Stimulated activated naive CD8-positive, alpha-beta T cell treated with anti-CD3 and anti-CD28 coated beads, Interleukin-15, Interleukin-2, amounts not matched to agents 100 U/mL and 50 U/mL, for 24 hours (primary cell): ENCODE measurements around the gene ZNF343.
"Not testable (repeated sequence)": the region's sequence is repeated elsewhere in the genome, so short reads cannot be mapped to it uniquely, and the experiment has no call there.

Source experiments
- ATAC-seq: fragments of 150-1000 bp; cut with Tn5 transposase; one replicate; pipeline ENCODE4 v1.10.0; 2021
- DNase-seq: peaks from one replicate; pipeline ENCODE4 v3.0.0; 2021

The ZNF343 gene

DNA sequence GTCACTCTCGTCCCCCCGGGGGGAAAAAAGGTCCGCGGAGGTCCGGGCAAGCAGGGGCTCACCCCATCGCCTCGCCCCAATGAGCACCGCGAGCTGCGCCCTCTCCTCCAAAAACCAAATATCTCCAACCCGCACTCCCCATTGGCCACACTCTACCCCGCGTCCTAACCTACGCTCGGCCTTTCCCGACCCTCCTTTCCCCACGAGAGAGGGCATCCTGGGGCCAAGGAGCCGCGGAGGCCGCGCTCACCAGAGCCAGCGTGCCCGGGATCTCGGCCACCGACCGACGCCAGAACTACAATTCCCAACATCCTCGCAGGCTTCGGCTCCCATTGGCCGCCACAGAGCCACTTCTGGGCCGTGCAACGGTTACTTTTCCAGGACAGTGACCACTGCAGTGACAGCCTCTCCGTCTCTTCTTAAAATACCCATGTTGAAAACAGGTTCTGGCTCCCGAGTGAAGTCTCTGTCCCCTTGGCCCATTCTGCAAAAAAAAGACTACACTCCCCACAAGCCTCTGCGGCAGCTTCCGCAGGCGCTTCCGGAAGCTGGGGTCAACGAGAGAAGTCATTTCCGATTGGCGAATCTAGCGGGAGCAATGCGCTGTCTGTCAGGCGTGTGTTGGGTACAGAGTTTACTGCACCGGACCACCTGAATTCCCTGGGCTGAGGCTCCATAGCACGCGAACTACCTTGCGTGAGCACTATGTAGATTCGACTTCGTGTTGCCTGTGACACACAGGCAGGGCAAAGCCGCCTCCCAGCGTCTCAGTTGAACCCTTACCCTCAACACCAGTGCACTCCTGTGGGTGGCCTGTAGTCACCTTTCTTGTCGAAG, at the start of gene ZNF343:
ZNF343 (minus strand) TSS at position 285 of the 837 bp plus-strand sequence. CDS start 15,020 bp downstream, outside the sequence.
- DNase-seq: peak; percentile 78
- ATAC-seq: peak; percentile 98

DNA sequence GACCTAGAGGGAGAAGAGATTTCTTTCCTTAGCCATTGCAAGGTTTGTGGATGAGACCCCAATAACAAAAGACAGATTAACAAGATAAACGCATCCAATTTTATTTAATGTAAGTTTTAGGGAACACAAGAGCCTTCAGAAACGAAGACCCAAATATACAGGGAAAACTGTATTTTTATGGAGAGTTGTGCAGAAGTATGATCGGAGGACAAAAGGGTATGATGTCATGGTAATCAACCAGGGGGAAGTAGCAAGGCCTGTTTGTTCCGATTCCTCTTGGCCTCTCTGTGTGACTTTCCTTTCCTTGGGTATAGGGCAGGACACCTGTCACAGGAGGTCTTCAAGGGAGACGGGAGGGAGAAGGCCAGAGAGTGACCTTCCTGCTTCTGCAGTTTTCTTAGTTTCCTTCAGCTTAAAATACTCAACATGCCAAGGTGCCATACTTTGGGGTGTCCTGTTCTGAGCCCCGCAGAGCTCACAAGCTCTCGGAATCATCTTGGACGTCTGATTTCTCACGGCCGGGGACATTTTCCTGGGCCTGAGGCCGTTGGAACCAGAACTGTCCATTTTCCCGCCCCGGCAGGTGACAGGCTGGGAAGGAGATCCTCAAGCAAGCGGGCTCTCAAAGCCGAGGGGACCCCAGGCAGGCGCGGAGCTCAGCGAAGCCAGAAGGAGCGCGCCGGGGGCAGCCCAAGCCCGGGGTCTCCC, 49.3 kb upstream of the ZNF343 start:
- DNase-seq (no peak), ATAC-seq (no peak)

GRCh38 chr20:2545594-2545993, 36.9 kb upstream of the ZNF343 start:
- no peak for DNase-seq
- no peak for ATAC-seq

DNA sequence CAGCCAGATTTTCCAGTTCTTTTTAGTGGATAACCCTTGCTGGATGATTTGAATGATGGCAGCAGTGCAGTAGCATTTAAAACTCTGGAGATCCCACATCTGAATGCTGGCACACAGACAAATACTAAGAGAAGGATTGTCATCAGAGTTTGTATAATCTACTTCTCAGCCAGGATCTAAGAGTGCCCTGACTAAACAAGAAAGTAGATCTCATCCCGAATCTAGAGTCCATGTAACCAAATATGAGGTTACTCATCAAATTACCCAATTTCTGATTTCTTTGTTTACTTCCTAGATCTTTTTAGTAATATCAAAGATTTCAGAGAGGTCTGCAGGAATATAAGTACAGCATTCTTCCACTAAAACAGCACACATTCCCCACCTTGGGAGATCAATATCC, 35.5 kb upstream of the ZNF343 start:
- DNase-seq: no peak
- ATAC-seq: no peak

DNA sequence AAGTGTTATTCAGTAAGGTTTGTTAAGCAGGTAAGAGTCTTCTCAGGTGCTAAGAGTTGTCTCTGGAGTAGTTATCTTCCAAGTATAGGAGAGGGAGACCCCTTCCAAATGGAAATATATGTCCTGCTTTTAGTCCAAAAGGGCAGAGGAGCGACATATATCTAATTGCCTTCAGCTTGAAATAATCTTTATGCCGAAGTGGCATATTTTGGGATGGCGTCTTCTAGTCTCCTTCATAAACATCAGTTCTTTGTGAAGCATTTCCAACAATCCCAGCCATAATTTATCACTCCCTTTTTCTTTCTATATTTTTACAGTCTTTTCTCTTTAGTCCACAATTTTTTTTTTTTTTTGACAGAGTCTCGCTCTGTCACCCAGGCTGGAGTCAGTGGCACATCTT, 33.6 kb upstream of the ZNF343 start:
- no peak for DNase-seq

GRCh38 chr20:2541940-2542339, 33.2 kb upstream of the ZNF343 start:
- no peak for DNase-seq
- no peak for ATAC-seq

More for the DNA sequence above, 33.6 kb upstream of the ZNF343 start:
- no peak for ATAC-seq

GRCh38 chr20:2538931-2539720, 30.4 kb upstream of the ZNF343 start:
- no peak for DNase-seq
- no peak for ATAC-seq

- ATAC-seq (no peak), DNase-seq (no peak)
Observed at GRCh38 chr20:2538356-2538755, 29.6 kb upstream of the ZNF343 start.

GRCh38 chr20:2537101-2537500, 28.4 kb upstream of the ZNF343 start:
- DNase-seq: no peak
- ATAC-seq: no peak

GRCh38 chr20:2536560-2536986, 27.9 kb upstream of the ZNF343 start, which contains the start of gene TMC2:
Gene TMC2, plus strand, starts transcription at chr20:2536573. Its CDS starts 49 bp downstream, at chr20:2536622.
- DNase-seq (no peak), ATAC-seq (no peak)

- no peak for ATAC-seq
Observed at GRCh38 chr20:2535711-2536559, 27.2 kb upstream of the ZNF343 start.

GRCh38 chr20:2533118-2533517, 24.4 kb upstream of the ZNF343 start:
- ATAC-seq: no peak
- DNase-seq: no peak

More at GRCh38 chr20:2535711-2536559, 27.2 kb upstream of the ZNF343 start:
- DNase-seq: no peak

DNA sequence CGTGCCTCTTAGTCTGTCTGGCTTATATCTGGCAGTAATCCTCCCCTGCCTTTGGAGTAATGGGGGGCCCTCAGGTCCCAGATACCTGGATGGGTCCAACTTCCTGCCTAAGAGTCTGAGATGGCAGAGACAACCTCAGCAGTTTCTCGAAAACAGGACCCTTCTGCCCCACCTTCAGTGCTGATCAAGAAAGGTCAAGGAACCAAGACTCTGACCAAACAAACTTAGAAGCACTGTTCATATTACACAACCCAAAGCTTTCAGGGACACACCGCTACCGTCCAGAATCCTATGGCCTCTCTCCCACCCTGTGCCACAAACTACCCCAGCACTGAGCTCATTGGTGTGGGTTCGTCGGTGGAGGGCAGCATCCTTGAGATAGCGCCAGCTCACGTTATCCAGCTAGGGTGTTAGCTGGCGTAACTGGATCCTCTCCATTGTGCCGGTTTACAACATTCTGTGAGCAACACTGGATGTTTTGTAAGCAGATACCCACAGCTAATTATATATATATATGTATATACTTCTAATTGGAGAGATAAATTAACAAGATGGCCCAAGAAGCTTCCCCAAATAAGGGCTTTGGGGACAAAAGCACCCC, 20.1 kb upstream of the ZNF343 start:
- no peak for ATAC-seq

DNA sequence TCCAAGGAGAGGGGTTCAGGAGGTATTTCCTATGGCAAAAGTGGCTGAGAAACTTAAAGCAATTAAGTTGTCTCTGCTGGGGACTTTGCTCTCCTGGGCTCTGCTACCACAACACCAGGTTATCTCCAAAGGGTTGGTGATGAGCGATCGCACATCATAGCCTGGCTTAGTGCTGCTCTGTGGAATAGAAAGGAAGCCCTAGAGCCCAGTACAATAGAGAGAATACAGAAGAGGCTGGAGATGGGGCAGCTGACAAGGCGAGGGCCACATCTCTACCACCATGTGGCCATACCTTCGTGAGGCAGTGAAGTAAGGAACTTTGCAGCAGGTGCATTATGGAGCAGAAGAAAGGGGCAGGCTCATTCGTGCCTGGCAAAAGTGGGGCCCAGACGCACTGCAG, 19.0 kb upstream of the ZNF343 start:
- DNase-seq (no peak), ATAC-seq (no peak)

More for the DNA sequence above, 20.1 kb upstream of the ZNF343 start:
- DNase-seq: no peak

DNA sequence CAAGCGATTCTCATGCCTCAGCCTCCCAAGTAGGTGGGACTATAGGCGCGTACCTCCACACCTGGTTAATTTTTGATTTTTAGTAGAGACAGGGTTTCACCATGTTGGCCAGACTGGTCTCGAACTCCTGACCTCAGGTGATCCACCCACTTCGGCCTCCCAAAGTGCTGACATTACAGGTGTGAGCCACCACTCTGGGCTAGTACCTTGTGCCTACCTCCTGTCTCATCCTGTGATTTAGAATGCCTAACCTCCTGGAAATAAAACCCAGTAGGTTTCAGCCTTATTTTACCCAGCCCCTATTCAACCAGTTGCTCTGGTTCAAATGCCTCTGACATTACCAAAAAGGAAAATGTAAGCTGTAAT, 17.5 kb upstream of the ZNF343 start:
- ATAC-seq, DNase-seq: not testable (repeated sequence)

DNA sequence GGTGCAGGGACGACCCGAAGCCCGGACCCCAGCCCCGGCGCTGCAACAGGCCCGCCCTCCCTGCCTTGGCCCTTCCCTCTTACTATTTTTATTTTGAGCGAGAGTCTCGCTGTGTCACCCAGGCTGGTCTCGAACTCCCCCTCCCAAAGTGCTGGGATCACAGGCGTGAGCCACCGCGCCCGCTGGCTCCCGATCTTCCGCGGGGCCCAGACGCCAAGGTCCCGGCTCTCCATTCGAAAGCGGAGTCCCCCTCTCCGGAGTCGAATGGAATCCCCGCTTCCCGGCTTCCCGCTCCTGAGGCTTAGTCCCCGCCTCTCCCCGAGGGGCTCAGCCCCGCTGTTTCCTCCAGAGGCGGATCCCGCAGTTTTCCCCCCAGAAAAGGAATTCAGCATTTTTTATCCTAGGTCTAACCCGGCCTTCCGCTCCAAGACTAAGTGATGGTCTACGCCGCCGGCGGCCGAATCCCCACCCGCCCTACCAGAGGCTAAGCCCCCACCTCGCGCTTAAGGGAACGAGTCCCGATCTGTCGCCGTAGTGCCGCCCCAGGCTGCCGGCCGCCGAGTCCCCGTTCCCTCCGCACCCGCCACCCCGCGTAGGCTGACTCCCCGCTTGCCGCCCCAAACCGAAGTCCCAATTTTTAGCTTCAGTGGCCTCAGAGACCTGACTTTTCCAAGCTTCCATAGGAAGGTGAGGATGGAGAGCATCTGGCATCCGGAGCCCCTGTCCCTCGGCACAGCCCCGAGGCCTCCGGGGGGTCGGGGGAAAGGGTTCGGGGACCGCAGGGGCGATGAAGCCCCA, 16.2 kb upstream of the ZNF343 start:
- DNase-seq (peak; percentile 54), ATAC-seq (peak; percentile 54)

- DNase-seq (peak; percentile 96), ATAC-seq (peak; percentile 64)
Observed at GRCh38 chr20:2523919-2524708, 15.4 kb upstream of the ZNF343 start.

DNA sequence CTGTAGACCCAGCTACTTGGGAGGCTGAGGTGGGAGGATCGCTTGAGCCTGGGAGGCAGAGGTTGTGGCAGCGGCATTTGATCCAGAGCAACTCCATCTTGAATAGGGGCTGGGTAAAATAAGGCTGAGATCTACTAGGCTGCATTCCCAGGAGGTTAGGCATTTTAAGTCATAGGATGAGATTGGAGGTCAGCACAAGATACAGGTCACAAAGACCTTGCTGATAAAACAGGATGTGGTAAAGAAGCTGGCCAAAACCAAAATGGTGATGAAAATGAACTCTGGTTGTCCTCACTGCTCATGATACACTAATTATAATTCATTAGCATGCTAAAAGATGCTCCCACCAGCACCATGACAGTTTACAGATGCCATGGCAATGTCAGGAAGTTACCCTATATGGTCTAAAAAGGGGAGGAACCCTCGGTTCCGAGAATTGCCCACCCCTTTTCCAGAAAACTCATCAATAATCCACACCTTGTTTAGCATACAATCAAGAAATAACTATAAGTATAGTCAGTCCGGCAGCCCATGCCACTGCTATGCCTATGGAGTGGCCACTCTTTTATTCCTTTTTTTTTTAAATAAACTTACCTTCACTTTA, 14.2 kb upstream of the ZNF343 start:
- not testable (repeated sequence) for ATAC-seq, DNase-seq
